Limb (tissue), 2 donors: ENCODE measurements around the gene SNX2.
"Not testable (repeated sequence)": the region's sequence is repeated elsewhere in the genome, so short reads cannot be mapped to it uniquely, and the experiment has no call there.

Experiments used
- DNase-seq, 2 donors: peaks; one replicate each; pipeline ENCODE4 v3.0.0-alpha.2; 2016; ENCODE audit errors: extremely low spot score in 2 of 2

The SNX2 gene

DNA sequence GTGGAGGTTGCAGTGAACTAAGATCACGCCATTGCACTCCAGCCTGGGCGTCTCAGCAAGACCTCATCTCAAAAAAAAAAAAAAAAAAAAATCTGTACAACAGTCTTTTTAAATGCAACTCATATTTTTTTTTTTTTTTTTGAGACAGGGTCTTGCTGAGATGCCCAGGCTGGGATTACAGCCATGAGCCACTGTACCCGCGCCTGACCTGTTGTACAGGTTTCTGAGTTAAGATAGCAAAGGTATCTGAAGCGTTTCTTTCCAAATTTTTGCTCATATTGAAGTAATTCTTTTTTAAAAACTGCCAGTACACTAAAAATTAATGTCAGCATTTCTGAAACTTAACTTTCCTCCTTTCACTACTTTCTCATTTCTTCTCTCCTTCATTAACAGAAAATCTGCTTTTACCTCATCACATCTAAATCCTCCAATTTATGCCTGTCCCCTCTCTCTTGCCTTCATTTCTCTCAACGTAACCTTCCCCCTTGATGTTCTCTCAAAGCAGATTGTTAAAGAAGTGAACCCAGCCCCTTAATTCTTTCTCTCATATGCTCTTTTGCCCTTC is 67.2 kb downstream of the SNX2 start:
- no peak for DNase-seq

DNA sequence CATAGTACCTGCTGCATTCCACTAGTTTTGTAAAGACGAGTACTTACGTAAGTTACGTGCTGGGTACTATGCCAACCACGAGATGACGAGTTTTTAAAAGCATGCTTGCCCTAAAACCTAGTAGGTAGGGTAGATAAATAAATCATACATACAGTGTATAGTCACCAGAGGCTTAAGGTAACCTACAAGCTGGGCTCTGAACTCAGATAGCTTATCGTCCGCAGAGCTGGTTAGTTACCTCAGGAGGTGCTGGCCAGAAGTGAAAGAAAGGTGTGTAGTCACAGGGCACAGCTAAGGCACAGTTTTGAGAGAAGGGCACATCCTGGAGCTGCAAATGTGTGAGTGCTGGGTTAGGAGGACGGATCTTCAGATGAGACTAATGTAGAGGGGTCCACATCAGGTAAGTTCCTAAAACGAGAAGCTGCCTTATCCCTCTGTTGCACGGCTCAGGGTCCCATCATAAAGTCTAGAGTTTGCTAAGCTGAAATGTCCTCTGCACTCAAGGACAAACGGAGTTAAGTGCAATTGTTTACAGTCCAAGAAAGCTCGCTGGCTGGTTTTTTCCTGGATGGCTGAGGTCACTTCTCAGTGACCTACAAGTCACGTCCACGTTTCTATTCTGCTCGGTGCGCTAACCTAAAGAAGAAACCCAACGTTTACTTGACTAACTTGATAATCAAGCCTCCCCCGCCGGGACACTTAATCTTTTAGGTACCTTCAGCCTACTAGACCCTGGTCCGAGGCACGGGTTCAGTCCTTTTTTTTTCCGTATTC is 69.4 kb downstream of the SNX2 start:
- DNase-seq: no peak

DNA sequence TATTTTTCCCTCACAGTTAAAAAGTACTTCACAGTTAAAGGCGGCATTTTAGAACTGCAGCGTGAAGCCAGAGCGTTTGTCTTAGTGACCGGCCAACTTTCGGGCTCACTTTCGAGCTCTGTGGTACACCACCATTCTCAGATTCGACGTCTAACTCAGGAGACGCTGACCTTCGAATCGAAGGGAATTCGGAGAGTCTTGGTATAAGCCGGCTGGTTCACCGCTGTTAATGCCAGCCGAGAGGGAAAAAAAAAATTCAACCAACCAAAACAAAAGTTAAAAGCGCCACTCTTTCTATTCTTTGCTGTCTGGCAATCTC is 70.0 kb downstream of the SNX2 start:
- no peak for DNase-seq

GRCh38 chr5:122845229-122846050 is 70.6 kb downstream of the SNX2 start, which contains the start of gene SNX24:
TSS of gene SNX24 (plus strand) at chr5:122845613. CDS start at chr5:122845634, 21 bp downstream.
- peak; percentile 63 to 87 for DNase-seq

- DNase-seq: no peak
Measured at GRCh38 chr5:122846051-122846550, 71.2 kb downstream of the SNX2 start.

DNA sequence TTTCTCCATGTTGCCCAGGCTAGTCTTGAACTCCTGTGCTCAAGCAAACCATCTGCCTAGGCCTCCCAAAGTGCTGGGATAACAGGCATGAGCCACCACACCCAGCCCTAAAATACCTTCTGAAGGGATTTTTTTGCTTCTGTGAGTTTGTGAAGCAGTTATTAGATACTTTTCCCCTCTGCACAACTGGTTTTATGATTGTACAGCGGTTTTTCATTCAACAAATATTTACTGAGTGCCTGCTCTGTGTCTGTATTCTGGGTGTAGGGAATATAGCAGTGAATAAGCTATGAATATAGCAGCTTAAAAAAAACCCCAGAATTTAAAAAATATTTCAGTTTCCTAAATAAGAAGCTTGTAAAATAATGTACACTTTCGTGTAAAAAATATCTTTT is 72.8 kb downstream of the SNX2 start:
- DNase-seq: no peak

GRCh38 chr5:122849771-122850170 is 74.9 kb downstream of the SNX2 start:
- DNase-seq: no peak

DNA sequence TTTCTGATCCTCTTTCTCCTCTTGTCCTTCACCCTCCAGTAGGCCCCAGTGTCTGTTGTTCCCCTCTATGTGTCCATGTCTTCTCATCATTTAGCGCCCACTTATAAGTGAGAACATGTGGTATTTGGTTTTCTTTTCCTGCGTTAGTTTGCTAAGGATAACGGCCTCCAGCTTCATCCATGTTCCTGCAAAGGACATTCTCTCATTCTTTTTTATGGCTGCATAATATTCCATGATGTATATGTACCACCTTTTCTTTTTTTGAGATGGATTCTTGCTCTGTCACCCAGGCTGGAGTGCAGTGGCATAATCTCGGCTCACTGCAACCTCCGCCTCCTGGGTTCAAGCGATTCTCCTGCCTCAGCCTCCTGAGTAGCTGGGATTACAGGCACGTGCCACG is 82.7 kb downstream of the SNX2 start:
- not testable (repeated sequence) for DNase-seq

GRCh38 chr5:122858451-122858850 is 83.6 kb downstream of the SNX2 start:
- DNase-seq: no peak

DNA sequence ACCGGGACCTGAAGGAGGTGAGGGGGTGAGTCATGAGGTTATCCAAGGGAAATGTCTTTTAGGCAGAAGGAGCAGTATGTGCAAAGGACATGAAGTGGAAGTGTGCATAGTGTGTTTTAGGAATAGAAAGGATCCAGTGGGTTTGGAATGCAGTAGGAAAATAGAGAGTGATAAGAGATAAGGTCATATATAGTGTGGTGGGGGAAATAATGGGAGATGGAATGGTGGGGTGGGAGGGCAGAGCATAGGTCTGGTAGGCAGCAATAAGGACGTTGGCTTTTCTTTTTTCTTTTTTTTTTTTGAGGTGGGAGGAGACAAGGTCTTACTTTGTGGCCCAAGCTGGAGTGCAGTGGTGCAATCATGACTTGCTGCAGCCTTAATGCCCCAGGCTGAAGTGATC is 88.4 kb downstream of the SNX2 start:
- no peak for DNase-seq

DNA sequence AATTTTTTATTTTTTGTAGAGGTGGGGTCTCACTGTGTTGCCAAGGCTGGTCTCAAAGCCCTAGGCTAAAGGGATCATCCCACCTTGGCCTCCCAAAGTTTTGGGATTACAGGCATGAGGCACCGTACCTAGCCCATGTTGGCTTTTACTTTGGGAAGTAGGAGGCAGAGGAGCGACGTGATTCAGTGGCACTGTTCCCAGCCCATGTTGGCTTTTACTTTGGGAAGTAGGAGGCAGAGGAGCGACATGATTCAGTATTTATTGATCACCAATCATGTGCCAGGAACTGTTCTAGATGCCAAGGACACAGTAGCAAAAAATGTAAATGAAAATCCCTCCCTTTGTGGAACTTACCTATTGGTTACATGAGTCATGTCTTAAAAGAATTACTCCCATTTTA is 88.8 kb downstream of the SNX2 start:
- DNase-seq: no peak

DNA sequence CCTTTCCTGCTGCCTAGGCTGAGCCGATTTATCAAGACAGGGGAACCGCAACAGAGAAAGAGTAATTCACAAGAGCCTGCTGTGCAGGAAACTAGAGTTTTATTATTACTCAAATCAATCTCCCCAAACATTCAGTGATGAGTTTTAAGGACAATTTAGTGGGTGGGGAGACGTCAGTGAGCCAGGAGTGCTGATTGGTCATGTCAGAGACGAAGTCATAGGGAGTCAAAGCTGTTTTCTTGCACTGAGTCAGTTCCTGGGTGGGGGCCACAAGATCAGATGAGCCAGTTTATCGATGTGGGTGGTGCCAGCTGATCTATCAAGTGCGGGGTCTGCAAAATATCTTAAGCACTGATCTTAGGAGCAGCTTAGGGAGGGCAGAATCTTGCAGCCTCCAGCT is 89.5 kb downstream of the SNX2 start:
- no peak for DNase-seq

GRCh38 chr5:122864842-122865241 is 90.0 kb downstream of the SNX2 start:
- no peak for DNase-seq

DNA sequence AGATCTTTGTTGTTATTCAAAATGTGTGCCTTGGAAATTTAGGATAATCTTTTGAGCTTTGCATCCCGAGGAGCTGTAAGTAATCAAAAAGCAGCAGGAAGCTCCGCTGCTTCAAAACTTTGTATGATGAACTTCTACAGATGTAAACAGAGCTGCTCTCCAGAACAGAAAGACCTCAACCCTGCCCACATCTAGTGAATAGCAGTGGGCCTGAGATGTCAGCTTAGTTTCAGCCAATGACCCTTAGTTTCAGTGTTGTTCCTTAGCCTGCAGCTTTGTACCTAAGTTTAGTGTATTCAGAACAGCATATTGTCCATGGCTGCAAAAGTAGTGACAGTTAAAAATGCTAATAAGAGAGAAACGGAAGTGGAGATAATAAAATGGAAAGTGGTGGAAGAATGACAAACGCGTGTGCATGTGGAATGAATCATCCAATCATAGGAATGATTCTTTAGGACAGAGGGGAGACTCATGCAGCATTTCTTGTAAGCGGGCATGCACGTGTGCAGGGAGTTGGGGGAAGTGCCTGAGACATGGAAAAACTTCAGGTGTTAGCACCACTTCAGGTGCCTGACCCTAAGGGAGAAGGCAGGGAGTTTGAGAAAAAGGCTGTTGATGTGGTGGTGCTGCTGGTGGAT is 95.5 kb downstream of the SNX2 start:
- no peak for DNase-seq

GRCh38 chr5:122871661-122872060 is 96.8 kb downstream of the SNX2 start:
- no peak for DNase-seq

GRCh38 chr5:122874179-122874875 is 99.4 kb downstream of the SNX2 start:
- no peak for DNase-seq

DNA sequence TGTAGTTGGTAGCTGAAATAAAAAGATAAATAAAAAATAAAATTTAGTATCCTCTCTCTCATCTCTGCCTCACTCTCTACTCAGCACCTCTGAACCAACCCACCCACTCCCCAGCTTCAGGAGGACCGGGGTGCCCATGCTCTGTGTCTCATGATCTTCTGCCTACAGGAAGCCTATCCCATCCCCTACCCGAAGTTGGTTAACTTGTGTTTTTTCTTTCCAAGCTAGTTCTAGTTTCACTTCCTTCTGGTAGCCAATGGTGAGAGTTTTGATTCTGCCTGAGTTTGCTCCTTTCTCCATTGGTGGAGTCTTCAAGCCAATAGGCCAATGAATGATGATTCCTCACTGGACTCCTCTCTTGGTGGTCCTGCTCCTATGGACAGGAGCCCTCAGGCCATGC is 102.6 kb downstream of the SNX2 start:
- no peak for DNase-seq

DNA sequence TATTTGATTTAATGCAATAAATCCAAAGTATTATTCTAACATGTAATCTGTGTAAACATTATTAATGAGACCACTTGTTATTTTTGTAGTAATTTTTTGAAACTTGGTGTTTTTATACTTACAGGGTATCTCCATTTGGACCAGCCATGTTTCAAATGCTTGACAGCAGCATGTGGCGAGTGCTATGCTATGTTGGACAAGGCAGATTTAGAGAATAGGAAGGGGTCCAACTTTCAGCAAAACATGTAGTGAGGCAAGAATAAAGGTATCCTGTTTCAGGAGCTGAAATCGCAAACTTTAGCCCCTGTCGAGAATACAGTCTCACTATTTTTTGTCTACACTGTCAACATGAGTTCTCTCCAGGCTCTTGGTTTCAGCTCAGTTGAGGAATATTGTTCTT is 104.2 kb downstream of the SNX2 start:
- DNase-seq: peak in 1 of 2 donors; percentile 10
